Kidney epithelial cell (primary cell): Measurements from ENCODE around the gene COP1. TPM values are rescaled to one million over a fixed set of nuclear protein-coding genes. Genes with fewer than 3 reads are reported as not detected.

Experiments
- DNase-seq: peaks from one replicate; pipeline ENCODE4 v3.0.0-alpha.2; 2010; ENCODE audit warnings: low read depth
- H3K27me3 ChIP-seq: 2 replicates; pipeline ENCODE4 v1.6.0; 2011; ENCODE audit warnings: low read length; ENCODE audit not compliant: control insufficient read depth, insufficient read depth
- H3K36me3 ChIP-seq: 2 replicates; pipeline ENCODE4 v1.5.1; 2011; ENCODE audit warnings: low read length; ENCODE audit not compliant: control insufficient read depth, insufficient read depth
- H3K4me3 ChIP-seq: 2 replicates; pipeline ENCODE4 v1.5.1; 2011; ENCODE audit warnings: low read depth, mild to moderate bottlenecking, control low read depth, low read length
- CTCF ChIP-seq: IDR thresholded peaks from 2 replicates; pipeline ENCODE4 v1.5.1; 2011; ENCODE audit warnings: mild to moderate bottlenecking, moderate library complexity, low read length, control low read depth, inconsistent platforms; ENCODE audit not compliant: insufficient read depth, poor library complexity, severe bottlenecking
- total RNA-seq: library from RNA; depleted of rRNA; stranded (reverse); fragments of >200 nt; gene quantifications from 2 replicates; pipeline ENCODE4 v1.2.3, GENCODE V29; 2015

The COP1 gene
- total RNA-seq, 1 donor from 2014 or later, result 74.2 TPM

GRCh38 chr1:176066709-176067108, 140.4 kb downstream of the COP1 start:
- no peak for DNase-seq
- H3K36me3 ChIP-seq, result no peaks in the 10 kb centered on the region
- no peaks in the 10 kb centered on the region for H3K27me3 ChIP-seq
- TF ChIP-seq CTCF, result no peak
- no peak overlapping the region for H3K4me3 ChIP-seq

GRCh38 chr1:176058686-176059085, 148.4 kb downstream of the COP1 start:
- H3K36me3 ChIP-seq, result no peaks in the 10 kb centered on the region
- H3K4me3 ChIP-seq, result no peak overlapping the region
- no peak for TF ChIP-seq CTCF
- no peak for DNase-seq
- H3K27me3 ChIP-seq, result no peaks in the 10 kb centered on the region

- Histone ChIP-seq H3K36me3 (no peaks in the 10 kb centered on the region), H3K27me3 (no peaks in the 10 kb centered on the region), H3K4me3 (no peak overlapping the region)
- no peak for TF ChIP-seq CTCF
- DNase-seq, result no peak
Measured at GRCh38 chr1:176056312-176056711, 150.8 kb downstream of the COP1 start.

DNA sequence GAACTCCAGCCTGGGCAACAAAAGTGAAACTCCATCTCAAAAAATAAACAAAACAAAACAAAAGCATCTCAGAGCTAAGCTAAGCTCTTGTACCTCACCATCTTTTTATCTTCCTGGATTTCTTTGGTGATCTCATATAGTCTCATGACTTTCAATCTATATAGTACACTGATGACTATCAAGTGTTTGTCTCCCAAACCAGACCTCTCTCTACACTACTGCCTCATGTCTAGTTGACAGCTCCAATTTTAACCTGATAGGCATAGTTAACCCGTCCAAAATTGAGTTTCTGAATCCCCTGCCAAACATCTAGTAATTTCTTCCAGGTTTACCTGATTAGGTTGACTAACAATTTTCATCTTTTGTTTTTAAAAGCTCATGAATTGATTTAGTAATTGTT, 151.7 kb downstream of the COP1 start:
- H3K36me3 ChIP-seq, result no peaks in the 10 kb centered on the region

DNA sequence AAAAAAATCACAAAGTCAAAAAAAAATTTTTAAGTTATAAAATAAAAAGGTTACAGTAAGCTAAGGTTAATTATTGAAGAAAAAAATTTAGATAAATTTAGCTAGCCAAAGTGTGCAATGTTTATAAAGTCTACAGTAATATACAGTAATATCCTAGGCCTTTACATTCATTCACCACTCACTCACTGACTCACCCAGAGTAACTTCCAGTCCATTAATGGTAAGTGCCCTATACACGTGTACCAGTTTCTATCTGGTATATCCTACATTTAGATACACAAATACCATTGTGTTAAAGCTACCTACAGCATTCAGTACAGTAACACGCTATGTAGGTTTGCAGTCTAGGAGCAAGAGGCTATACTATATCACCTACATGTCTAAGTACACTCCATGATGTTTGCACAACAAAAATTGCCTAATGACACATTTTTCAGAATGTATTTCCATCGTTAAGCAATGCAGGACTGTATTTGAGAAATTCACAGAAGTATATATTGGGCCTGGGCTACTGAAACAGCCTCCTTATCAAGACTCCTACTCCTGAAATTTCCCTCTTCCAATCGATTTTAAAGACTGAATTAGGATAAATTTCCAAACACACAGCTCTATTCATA, 155.1 kb downstream of the COP1 start:
- DNase-seq, result no peak
- H3K36me3 ChIP-seq, result no peaks in the 10 kb centered on the region
- H3K4me3 ChIP-seq, result no peak overlapping the region
- H3K27me3 ChIP-seq, result no peaks in the 10 kb centered on the region
- TF ChIP-seq CTCF, result no peak

More for the DNA sequence above, 151.7 kb downstream of the COP1 start:
- Histone ChIP-seq H3K4me3 (no peak overlapping the region), H3K27me3 (no peaks in the 10 kb centered on the region)
- no peak for DNase-seq
- no peak for TF ChIP-seq CTCF

GRCh38 chr1:176051402-176051801, 155.7 kb downstream of the COP1 start:
- H3K4me3 ChIP-seq, result no peak overlapping the region
- no peaks in the 10 kb centered on the region for H3K36me3 ChIP-seq
- DNase-seq, result no peak
- TF ChIP-seq CTCF, result no peak
- no peaks in the 10 kb centered on the region for H3K27me3 ChIP-seq
